ENCODE data around the gene FCF1.

FCF1 gene

GRCh38 chr14:74784634-74785033 is 71.7 kb downstream of the FCF1 start:
- no peak for TF ChIP-seq CTCF (IDR thresholded peaks at IDR 0.05)

- TF ChIP-seq CTCF (IDR thresholded peaks at IDR 0.05) = no peak
Measured at GRCh38 chr14:74785056-74785613, 72.2 kb downstream of the FCF1 start.

- TF ChIP-seq CTCF (IDR thresholded peaks at IDR 0.05) = no peak
Measured at GRCh38 chr14:74786796-74787315, 73.9 kb downstream of the FCF1 start.
